RWPE1 (cell line): Measurements from ENCODE around the gene TBC1D9B.

ENCODE experiments used
- CTCF ChIA-PET: fragments of 350-600 bp; sonication (Branson Sonifier 250); formaldehyde crosslinking; extraction: SDS; loops from one replicate; lab custom pipeline; 2021; lab: Yijun Ruan, JAX
- POLR2A ChIA-PET: fragments of 400-600 bp; formaldehyde crosslinking; extraction: SDS; loops from one replicate; lab custom pipeline; 2020; ENCODE audit warnings: antibody characterized with exemption; ENCODE audit not compliant: low non-redundant PET; lab: Yijun Ruan, JAX
- DNase-seq: peaks from one replicate; pipeline ENCODE4 v3.0.0; 2012; ENCODE audit warnings: low spot score
- H3K27ac ChIP-seq: fragments of 450-650 bp; 2 replicates; pipeline ENCODE4 v1.5.1; 2017
- CTCF ChIP-seq: fragments of 450-650 bp; conservative IDR thresholded peaks from 2 replicates; pipeline ENCODE4 v1.5.1; 2017; ENCODE audit warnings: low read depth, mild to moderate bottlenecking

Gene TBC1D9B

GRCh38 chr5:179889885-179890284 lies 17.8 kb downstream of the TBC1D9B start:
- ChIA-PET POLR2A (interaction anchor here (0.6 kb wide), 1 partner anchor 620 kb away, joined by 5 read pairs; no protein-coding TSS in a partner anchor), CTCF (no interaction called here)
- H3K27ac ChIP-seq: no peak overlapping the region
- no peak for DNase-seq
- TF ChIP-seq CTCF: no peak

GRCh38 chr5:179887802-179888201 lies 19.9 kb downstream of the TBC1D9B start:
- POLR2A ChIA-PET: interaction anchor here (0.7 kb wide), 1 partner anchor 255 kb away, joined by 3 read pairs; no protein-coding TSS in a partner anchor
- H3K27ac ChIP-seq: peak overlapping the region; percentile 6; the same call in 1 of the 2 replicates
- CTCF ChIA-PET: no interaction called here
- DNase-seq: no peak
- no peak for TF ChIP-seq CTCF

- DNase-seq: no peak
- TF ChIP-seq CTCF: no peak
- no peak overlapping the region for H3K27ac ChIP-seq
- ChIA-PET POLR2A (no interaction called here), CTCF (no interaction called here)
Observed at GRCh38 chr5:179887095-179887494, 20.6 kb downstream of the TBC1D9B start.

- CTCF ChIA-PET: interaction anchor here (0.6 kb wide), 1 partner anchor 1730 kb away, joined by 3 read pairs; no protein-coding TSS in a partner anchor
- POLR2A ChIA-PET: no interaction called here
- TF ChIP-seq CTCF: no peak
- no peak for DNase-seq
- H3K27ac ChIP-seq: no peak overlapping the region
Observed at GRCh38 chr5:179886190-179886911, 21.3 kb downstream of the TBC1D9B start.

- H3K27ac ChIP-seq: no peak overlapping the region
- CTCF ChIA-PET: no interaction called here
- DNase-seq: no peak
- POLR2A ChIA-PET: no interaction called here
- no peak for TF ChIP-seq CTCF
Observed at GRCh38 chr5:179885491-179886090, 22.1 kb downstream of the TBC1D9B start.

GRCh38 chr5:179883163-179883562 lies 24.5 kb downstream of the TBC1D9B start:
- ChIA-PET CTCF (no interaction called here), POLR2A (no interaction called here)
- no peak for DNase-seq
- no peak for TF ChIP-seq CTCF
- H3K27ac ChIP-seq: no peak overlapping the region
